NCI-H2227 (cell line): ENCODE data around the gene RPRD1B.

ENCODE experiments used
- DNase-seq: peaks from one replicate; lab custom pipeline; 2025; ENCODE audit not compliant: unreplicated experiment; lab: John Stamatoyannopoulos, UW

The RPRD1B gene

DNA sequence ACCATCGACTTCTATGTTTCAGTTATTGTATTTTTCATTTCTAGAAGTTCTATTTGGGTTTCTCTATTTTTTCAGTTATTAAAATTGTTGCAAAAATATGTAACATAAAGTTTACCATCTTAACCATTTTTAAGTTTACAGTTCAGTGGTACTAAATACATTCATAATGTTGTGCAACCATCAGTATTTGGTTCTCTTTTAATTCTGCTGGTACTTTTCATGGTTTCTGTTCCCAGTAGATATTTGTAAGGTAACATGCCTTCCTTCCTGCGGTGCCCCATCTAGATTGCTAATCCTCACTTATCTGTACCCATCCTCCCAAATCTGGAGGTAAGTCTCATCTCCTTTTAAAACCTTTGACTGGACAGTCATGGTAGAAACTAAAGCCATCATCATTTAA, 83.7 kb downstream of the RPRD1B start:
- DNase-seq: no peak

DNA sequence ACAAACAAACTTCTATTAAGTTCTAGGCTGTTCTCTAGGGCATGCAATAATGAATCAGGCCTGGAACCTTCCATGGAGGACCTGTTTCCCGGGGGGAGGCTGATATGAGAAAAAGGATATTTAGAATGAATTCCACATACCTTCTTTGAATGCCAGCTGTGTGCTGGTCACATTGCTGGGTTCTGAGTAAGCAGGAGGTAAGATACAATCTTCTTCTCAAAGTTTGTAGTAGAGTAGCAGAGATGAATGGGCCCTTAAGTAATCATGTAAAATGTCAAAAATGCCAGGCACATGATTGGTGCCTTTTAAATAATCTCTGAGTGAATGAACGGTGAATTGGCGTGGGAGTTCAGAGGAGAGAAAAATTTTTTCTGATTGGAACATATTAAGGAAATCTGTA, 84.1 kb downstream of the RPRD1B start:
- no peak for DNase-seq

DNA sequence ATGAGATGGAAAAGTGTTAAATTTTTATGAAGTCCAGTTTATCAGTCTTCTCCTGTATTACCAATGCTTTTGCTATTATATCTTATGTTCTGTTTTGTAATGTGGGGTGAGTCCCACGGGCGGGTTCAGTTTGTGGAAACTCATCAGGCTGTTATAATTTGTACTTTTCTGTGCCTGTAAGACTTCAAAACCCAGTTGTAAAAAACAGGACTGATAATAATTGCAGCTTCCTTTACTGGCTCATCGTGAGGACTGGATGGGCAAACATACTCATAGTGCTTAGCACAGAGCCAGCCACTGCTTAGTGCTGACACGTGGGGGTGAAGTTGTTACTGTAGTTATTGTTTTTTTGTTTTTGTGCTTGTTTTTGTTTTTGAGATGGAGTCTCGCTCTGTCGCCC, 85.9 kb downstream of the RPRD1B start:
- DNase-seq: no peak

DNA sequence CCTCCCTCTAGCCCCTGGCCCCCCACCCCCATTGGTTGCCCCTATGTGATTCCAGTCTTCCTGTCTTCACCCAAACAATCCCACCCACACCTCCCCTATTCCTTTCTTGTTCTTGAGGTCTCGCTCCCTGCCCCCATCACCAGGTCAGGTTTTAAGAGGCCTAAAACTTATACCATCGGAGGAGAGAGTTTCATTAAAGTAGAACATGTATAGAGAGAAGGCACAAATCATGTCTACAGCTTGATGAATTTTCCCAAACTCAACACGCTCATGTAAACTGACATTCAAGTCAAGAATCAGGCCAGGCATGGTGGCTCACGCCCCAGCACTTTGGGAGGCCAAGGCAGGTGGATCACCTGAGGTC, 87.1 kb downstream of the RPRD1B start:
- no peak for DNase-seq

DNA sequence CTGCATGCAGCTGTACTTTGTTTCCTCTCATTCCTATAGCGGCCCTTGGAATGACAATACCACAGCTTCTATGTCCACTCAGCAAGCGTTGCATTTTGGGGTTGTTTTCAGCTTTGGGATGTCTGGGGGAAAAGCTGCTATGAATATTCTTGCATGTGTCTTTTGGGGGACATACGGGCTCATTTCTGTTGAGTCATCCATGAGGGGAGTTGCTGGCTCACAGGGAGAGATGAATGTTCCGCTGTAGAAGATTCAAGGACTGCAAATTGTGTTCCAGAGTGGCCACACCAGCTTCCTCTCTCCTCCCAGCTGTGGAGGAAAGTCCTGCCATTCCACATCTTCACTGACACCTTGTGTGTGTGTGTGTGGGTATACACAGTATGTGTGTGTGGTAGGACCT, 88.2 kb downstream of the RPRD1B start:
- DNase-seq: no peak

DNA sequence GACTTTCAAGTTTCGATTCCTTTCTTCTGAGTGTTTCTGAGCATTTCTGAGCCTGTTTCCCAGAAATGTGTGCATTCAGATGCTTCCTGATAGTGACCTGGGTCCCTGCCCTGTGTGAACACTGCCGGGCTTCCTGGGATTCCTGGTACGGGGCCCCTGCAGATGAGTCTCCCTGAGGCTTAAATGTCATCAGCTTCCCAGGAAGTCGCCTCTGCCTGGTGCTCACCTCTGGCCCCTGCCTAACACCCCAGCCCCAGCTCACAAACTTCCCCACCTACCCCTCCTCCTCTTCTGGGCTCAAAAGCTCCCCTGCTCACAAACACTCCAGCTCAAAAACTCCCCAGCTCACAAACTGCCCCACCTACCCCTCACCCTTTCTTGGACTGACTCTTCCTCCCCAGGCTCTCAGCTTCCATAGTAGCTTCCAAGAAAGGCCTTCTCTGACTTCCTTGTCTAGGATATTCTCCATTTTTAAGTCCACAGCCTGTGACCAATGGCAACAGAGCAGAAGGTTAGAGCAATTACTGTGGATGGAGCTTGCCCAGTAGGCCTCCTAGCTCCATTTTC, 89.6 kb downstream of the RPRD1B start:
- no peak for DNase-seq

DNA sequence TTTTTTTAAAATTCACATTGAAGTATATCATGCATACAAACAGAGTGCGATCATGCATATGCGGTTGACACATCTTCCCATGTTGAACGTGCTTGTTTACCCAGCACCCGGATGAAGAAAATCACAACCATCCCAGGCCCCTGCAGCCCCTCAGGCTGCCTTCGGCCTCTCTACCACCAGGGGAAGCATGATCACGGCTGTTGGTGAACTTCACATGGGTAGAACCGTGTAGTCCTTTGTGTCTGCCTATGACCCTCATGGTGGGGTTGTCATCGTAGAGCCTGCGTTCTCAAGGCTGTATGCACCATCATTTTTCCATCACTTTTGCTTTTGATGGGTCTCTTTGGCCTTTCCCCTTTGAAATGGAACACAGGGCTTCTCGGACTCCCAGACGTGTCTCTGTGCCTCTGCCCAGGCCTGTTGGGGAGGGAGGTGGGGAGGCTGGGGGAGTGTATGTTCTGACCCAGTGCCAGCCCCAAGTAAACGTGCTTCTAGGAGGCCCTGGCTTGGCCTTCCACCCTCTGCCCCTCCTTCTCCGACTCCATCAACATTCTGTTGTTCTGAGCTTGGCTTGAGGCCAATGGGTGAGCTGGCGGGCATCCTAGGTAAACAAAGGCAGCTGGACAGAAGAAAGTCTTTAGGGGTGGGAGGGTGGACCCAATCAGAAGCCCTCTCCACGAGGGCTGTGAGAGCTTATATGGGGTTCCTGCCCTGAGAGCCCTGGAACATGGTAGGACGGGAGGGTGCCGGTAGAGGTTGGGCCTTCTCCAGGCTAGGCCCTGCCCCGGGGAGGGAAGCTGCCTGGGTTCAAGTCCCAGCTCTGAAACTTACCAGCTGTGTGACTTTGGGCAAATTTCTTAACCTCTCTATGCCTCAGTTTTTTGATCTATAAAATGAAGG, 91.9 kb downstream of the RPRD1B start:
- no peak for DNase-seq

DNA sequence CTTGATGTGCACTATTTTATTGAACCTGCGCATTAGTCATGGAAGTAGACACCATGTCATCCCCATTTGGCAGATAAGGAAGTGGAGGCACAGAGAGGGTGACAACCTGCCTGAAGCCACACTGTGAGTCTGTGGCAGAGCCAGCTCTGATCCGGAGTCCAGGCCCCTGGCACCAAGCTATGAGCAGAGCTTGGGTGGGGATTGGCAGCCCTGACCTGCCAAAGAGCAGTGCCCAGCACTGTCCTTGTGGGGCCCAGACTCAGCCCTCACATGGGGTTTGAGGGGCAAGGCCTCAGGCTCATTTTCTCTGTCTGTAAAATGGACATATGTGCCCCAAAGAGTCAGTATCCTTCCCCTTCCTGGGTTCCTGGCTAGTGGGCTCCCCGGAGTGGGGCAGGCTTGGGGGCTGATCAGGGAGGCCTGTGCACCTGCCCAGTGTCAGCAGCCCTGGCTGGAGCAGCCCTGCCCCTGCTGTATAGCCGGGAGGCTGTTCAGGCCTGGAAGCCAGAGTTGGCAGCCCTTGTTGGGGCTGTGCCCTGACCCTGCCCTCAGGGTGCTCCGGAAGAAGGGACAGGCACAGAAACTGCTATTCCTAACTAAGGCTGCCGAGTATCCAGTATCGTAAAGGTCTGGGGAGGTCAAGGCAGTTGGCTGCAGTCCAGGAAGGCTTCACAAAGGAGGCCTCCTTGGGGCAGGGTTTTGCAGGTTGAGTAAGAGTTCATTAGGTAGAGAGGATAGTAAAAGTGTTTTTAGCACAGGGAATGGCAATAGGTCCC, 92.8 kb downstream of the RPRD1B start:
- DNase-seq: no peak

DNA sequence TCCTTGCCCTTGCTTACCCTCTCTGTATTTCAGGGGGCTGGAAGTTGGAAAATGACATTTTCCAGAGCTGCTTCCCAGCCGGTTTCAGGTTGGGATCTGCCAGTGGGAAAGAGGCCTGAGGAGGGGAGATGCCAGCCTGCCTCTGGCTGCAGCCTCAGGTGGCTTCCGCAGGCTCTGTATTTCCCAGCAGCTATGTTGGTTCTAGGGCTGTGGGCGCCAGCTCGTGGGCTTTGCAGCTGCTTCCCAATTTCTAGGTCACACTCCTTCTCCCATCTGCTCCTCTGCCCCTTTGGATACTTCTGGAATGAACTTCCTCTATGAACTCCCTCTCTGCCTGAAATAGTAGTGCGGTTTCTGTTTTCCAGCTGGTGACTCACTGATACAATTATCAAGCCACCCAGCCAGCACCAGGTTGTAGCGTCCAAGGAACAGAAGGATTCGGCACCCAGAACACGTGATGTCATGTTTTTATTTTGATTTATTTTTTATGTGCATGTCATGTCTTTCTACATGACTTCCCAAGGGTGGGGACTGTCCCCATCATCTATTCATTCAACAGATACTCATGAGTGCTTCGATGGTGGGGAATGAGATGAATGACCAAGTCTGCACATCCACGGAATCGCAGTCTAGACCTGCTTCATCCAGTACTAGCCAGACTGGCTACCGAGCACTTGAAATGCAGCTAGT, 93.5 kb downstream of the RPRD1B start:
- no peak for DNase-seq

DNA sequence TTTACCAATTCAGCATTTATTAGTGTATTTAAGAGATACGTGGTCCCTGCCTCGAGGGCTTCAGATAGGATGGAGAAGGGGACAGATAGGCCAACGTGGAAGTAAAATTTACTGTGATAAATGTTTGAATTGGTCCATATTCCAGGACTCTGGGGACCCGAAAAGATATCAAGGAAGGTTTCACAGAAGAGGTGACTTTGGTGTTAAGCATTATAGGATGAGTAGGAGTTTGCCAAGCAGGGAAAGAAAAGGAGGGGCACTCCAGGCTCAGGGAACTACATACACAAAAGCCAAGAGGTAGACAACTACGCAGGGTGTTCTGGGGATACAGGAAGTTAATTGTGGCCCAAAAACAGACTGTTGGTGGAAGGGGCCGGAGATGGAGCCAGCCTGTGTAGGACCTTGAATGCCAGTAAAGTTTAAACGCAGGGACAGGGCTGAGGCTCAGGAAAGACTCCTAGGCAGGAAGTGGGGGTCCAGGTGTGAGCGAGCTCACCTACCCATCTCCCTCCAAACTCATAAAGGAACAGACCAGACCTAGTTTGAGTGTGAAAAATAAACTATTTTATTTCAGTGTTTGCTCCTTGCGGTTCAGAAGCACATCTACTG, 94.5 kb downstream of the RPRD1B start:
- DNase-seq: no peak

DNA sequence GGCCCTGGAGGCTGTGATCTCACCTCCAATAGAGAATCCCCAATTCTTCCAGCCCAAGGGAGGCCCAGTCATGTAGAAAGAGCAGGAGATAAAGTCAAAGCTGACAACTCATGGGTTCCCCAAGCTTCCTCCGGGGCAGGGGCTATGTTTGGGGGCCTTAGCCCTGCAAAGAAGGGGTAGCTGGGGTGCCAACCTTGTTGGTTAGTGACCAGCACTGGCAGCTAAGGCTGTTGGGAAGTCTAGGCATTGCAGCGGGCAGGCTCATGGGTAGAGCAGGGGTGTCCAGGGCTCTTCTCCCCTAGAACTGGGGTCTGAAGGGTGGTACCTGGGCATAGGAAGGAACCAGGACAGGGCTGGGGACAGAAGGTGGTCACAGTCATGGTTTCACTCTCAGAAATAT, 95.1 kb downstream of the RPRD1B start:
- DNase-seq: no peak

DNA sequence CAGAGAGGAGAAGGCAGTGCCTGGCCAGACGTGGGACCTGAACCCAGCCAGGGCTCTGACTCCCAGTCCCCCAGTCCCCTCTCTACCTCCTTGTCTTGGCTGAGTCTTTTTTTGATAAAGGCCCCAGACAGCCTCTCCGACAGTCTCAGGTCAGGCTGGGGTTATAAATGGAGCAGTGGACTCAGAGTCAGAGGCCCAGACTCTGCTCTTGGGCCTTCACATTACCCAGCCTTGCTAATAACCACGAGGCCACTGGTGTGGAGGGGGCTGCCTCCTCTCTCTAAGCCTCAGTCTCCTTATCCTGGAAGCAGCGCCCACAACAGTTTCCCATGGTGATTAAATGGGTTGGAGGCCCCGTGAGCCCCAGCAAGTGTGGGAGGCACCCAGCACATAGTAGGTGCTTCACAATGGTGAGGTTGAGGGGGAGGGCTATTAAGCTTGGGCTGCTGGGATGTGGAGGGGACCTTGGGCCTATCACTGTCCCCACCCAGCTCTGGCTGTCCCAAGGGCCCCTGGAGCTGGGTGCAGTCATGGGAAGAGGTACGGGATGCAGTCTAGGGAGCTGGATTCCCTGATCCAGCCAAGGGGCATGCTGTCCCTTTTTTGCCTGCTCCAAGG, 95.8 kb downstream of the RPRD1B start:
- no peak for DNase-seq

DNA sequence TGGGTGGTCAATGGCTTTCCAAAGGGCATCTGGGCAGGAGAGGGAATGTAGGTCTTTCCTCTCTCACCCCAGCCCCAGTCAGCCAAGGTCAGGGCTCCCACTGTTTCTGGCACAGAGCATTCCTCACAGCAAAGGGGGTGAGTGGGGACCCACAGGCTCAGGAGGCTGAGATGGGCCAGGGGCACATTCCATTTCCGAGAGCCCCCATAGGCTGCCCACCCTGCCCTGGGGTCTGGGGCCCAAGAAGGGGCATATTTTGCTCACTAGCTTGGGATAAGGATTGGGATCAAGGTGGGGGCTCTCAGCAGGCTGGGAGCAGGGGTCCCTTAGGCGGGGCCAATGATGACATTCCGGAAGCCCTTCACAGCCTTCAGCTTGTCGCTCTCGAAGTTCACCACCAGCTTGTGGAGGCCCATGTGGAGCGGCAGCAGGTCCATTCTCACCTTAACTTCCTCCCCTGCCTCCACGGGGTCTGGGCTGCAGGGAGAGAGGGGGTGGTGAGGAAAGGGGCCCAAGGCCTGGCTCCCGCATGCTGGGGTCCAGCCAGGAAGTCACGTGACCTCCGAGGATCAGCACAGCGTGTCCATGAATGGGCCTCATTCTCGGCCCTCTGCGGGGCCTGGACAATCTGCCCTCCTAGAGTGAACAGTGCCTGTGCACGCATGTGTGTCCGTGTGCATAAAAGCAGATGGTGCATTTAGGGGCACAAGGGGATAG, 96.5 kb downstream of the RPRD1B start:
- DNase-seq: no peak

DNA sequence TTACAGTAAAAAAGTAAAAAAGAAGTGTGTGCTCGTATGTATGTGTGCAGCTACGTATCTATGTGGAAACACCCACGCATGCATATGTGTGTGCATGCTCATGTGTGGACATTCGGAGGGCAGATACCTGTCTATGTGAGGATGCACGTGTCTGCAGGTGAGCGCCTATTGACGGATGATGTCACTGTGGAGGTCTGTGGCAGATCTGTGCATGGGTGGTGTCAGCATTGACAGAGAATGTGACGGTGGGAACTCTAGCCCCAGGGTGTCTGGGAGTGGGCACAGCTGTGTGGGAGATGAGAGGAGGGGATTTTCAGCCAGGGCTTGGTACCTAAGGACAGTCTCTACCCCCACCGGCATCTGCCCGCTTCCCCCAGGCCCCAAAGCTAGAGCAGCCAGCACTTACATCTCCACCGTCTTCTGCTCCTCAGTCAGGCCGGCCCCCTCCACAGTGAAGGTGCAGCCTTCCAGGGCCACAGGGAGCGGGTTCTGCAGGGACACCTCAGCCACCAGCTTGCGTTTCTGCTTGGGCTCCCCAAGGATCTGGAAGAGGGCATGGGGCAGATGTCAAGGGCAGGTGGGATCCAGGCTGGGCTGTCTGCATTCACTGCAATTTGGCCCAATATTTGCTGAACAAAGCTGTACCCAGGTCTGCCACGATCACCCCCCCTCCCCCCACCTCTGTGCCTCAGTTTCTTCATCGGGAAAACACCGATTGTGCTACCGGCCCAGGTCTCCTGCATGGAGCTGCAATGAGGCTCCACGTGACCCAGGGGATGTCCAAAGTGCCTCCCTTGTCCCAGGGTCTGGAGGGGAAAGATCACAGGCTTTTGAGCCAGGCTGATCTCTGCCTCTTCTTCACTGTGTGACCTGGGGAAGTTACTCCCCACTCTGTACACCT, 97.4 kb downstream of the RPRD1B start:
- DNase-seq: no peak

DNA sequence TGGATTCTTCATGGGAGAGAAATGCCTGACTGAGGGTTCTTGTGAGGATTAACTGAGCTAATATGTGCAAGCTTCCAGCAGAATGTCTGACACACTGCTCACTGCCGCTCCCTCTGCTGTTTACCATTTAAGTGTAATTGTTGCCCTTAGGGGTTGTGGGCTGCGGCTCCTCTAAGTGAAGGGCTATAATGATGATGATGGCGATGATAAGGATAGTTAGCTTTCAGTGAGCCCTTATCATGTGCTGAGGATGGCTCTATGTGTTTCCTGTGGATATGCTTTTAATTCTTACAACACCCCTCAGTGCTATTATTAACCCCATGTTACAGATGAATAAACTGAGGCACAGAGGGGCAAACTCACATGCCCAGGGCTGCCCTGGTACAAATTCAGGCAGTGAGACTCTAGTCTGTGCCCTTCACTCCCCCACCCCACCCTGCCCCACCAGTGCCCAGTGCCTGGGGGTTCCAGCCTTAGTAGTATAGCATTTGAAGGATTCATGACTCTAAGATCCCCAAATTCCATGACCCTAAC, 98.1 kb downstream of the RPRD1B start:
- DNase-seq: no peak

DNA sequence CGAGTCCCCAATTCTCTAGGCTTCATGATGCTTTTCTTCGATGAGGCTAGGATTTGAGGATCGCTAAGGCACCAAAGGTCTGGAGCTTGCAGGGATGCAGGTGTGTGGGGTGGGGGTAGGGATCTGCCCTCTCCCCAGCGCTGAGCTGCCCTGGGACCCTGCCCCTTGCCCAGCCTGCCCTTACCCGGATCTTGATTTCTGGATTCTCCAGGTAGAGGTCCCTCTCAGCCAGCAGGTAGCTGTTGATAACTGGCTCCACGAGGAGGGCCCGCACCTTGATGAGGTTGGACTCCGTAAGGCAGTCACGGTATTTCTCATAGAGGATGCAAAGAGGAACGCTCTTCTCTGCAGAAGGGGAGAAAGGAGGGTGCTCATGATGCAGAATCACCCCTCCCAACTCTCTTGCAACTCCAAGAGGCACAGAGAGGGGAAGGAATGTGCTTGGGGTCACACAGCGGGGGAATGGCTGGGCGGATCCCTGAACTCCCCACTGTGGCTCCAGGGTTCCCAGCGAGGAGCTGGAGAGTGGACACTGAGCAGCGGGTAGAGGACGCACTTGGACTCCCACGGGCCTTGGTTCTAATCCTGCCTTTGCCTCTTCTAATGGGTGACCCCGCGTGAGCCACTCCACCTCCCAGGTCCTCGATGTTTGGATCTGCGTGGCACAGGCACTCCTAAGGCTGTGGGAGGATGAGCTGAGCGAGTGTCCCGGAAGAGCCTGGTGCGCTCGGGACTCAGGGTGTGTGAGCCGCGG, 98.8 kb downstream of the RPRD1B start:
- DNase-seq: no peak

DNA sequence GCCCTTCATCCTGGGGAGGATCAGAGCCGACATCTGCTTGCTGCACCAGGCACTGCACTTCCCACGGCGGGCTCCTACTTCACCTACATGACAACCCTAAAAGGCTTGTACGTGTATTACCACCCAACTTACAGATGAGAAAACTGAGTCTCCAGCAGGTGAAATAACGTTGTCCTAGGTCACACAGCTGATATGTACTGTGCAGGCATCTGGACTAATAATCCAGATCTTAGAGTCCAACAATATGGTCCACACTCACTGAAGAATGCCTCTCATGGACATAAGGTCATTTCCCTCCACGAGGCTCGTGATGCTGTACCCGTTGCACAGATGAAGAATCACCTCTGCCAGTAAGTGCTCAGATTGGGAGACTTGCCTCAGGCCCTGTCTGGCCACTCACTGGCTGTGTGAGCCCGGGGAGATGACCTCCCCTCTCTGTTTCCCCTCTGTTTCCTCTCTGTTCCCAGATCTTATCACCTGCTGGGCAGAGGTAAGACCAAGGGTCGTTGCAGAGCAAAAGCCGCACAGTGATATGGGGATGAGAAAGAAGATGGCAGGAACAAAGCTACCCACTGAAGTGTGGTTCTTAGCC, 99.5 kb downstream of the RPRD1B start:
- no peak for DNase-seq
